GM12873 (cell line): ENCODE results near the gene ANKRD2.

Source experiments
- TF ChIP-seq, protein P1 (sequence below): IDR thresholded peaks from 2 replicates; pipeline ENCODE4 v1.5.1; 2012; ENCODE audit warnings: low read depth, mild to moderate bottlenecking, moderate library complexity, low read length, control low read depth; ENCODE audit not compliant: insufficient read depth; ENCODE audit errors: missing control alignments

ANKRD2 gene

DNA sequence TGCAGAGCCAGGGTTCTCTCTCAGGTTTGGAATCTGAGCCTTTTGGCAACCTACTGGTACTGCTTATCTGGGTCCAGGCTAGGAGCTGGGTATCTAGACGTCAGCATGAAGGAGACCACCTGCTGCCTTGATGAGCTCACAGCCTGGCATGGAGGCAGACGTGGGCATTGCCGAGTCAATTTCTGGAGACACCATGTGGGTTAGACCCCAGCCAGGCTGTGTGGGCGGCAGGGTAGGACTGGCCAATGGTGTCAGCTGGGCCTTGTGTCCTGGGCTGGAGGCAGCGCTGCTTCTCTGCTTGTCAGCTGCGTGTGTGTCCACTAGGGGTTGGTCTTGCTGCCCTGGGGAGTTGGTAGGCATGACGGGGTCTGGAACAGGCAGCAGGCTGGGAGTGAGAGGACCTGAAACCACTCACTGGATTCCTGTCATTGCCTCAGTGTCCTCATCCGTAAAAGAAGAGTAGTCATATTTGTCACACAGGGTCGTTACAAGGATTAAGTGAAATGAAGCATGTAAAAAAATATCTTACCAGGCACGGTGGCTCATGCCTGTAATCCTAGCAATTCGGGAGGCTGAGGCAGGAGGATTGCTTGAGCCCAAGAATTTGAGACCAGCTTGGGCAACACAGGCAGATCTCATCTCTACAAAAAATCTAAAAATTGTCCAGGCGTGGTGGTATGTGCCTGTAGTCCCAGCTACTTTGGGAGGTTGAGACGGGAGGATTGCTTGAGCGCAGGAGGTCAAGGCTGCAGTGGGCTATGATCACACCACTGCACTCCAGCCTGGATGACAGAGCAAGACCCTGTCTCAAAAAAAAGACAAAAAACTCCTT is 31.7 kb upstream of the ANKRD2 start:
- TF ChIP-seq, protein P1, sequence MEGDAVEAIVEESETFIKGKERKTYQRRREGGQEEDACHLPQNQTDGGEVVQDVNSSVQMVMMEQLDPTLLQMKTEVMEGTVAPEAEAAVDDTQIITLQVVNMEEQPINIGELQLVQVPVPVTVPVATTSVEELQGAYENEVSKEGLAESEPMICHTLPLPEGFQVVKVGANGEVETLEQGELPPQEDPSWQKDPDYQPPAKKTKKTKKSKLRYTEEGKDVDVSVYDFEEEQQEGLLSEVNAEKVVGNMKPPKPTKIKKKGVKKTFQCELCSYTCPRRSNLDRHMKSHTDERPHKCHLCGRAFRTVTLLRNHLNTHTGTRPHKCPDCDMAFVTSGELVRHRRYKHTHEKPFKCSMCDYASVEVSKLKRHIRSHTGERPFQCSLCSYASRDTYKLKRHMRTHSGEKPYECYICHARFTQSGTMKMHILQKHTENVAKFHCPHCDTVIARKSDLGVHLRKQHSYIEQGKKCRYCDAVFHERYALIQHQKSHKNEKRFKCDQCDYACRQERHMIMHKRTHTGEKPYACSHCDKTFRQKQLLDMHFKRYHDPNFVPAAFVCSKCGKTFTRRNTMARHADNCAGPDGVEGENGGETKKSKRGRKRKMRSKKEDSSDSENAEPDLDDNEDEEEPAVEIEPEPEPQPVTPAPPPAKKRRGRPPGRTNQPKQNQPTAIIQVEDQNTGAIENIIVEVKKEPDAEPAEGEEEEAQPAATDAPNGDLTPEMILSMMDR: peak; percentile 8

DNA sequence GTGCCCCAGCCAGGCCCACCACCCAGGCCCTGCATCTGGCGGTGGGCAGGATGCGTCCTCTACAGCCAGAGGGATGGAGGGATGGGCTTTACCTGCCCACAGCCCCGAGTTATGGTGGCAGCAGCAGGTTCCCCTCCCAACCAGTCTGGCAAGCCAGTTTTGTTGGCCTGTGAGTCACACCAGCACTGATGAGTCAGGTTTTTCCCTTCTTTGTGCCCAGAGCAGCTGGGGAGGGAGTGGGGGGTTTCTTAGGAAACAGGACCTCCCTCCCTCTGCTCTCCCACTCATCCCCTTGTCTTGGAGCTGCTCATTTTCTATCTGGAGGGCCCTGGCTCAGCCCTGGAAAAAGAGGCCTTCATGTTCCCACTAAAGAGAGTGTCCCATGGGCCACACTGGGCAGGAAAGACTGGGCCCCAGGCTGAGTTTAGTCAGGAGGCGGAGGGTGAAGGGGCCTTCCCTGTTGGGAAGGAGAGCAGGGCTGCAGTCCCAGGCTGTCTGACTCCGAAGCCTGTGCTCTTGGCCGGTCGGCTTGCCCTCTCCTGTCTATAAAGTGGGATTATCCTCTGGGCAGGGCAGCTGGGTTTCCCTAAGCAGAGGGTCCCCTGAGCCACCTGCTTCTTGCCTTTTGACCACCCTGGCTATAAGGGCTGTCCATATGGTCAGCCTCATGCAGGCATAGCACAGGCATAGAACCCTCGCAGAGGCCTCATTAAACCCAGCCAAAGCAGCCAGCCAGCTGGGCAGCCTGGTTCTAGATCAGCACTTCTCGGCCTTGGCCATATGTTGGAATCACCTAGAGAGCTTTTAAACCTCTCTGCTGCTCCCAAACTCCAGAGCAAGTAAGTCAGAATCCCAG is 30.2 kb upstream of the ANKRD2 start:
- TF ChIP-seq, protein P1: no peak

DNA sequence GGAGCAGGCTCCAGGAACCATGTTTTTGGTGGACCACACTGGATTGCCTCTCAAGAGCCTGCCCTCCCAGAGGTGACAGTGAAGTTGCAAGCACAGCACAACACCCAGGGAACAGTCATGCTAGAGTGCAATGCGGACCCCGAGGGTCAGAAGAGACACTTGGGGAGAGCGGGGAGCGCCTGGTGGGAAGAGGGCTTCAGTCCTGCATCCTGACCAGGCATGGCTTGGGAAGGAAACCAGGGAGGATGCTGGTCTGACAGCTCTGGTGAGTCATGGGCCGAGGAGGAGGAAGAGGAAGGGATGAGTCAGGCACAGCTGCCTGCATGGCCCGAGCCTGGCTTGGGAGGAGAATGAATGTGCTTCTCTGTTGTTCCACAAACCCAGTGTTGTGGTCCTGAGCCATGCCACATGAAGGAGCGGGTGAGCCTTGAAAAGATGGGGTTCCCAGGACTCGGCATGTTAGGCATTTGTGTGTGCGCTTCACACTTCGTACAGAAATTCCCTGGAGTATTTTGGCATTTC is 29.5 kb upstream of the ANKRD2 start:
- TF ChIP-seq, protein P1: no peak

DNA sequence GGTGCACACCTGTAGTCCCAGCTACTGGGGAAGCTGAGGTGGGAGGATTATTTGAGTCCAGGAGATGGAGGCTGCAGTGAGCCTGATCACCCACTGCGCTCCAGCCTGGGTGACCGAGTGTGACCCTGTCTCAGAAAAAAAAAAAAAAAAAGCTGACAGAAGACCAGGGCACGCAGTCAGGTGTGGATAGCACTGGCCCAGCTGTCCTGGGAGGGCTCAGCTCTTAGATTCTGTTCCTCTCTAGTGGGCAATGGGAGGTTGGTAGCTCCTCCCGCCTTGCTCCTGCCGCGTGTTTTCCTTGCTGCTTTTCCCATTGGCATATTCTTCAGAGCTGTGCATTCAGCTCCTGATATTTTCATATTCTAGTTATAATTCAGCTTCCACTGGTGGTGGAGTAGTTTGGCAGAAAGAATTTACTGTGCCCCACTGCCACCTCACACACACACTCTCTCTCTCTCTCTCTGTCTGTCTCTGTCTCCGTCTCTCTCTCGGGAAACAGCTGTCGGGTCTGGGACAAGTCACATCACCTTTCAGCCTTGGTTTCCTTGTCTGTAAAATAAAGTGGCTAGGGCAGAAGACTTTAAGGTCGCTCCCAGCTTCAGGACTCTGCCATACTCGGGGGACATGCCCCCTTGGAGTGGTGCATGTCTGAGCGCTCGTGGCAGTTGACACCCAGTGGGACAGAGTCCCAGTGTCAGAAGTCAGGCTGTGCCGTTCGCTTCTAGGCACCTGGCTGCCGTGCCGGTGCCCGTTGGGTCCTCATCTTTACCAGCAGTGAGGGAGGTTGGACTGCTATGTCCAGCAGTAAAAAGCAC is 25.9 kb upstream of the ANKRD2 start:
- TF ChIP-seq, protein P1: no peak

GRCh38 chr10:97547271-97547600 is 25.3 kb upstream of the ANKRD2 start:
- TF ChIP-seq, protein P1: no peak

DNA sequence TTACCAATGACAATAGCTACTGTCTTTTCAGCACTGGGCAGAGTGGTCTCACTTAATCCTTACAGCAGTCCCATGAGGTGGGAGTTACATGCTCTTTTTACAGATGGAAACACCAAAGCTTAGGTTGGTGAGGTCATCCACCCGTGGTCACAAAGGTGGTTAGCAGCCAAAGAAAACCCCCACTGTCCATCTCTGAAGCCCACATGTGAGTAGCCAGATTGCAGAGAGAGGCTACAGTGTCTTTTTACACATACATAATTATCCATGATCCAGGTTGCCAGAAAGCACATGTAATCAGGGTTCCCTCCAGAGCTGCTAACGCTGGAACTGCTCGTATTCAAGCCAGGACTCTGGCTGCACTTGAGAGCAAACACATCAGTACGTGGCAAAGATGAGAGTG is 24.6 kb upstream of the ANKRD2 start:
- TF ChIP-seq, protein P1: no peak
